OCI-LY3 (cell line): ENCODE data around the gene TMCC2.

ENCODE experiments used
- EZH2phosphoT487 ChIP-seq: fragments of 200-600 bp; shearing (Covaris generic); IDR thresholded peaks from 2 replicates; pipeline ENCODE4 v1.6.1; 2018; ENCODE audit warnings: antibody characterized with exemption, mixed run types, low read depth
- TF ChIP-seq, protein P1 (sequence below): fragments of 200-600, 300-600 bp; sonication (generic); IDR thresholded peaks from 2 replicates; pipeline ENCODE4 v1.5.1; 2014; ENCODE audit warnings: antibody characterized with exemption, low read length, low read depth

DNA sequence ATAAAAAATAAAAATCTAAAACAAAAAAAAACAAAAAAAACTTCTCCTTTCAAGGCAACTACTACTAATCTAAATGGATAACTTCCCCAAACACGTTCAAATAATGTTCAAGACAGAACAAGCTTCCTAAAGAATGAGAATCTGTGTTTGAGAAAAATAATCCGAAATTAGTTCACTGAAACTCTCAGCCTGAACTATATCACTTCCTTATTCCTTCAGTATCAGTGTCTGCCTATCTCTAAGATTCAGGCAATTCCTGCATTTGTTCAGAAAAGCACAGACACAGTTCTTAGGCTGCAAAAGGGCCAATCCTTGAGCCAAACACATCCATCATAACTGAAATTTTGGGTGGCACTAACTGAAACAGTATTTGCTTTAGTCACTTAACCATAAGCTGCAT, 38.6 kb upstream of the TMCC2 start:
- TF ChIP-seq, protein P1, sequence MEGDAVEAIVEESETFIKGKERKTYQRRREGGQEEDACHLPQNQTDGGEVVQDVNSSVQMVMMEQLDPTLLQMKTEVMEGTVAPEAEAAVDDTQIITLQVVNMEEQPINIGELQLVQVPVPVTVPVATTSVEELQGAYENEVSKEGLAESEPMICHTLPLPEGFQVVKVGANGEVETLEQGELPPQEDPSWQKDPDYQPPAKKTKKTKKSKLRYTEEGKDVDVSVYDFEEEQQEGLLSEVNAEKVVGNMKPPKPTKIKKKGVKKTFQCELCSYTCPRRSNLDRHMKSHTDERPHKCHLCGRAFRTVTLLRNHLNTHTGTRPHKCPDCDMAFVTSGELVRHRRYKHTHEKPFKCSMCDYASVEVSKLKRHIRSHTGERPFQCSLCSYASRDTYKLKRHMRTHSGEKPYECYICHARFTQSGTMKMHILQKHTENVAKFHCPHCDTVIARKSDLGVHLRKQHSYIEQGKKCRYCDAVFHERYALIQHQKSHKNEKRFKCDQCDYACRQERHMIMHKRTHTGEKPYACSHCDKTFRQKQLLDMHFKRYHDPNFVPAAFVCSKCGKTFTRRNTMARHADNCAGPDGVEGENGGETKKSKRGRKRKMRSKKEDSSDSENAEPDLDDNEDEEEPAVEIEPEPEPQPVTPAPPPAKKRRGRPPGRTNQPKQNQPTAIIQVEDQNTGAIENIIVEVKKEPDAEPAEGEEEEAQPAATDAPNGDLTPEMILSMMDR, result no peak
- TF ChIP-seq EZH2phosphoT487, result no peak
